HG03175 (cell line): ENCODE data around the gene SPDYE17.
"Not testable (repeated sequence)": the region's sequence is repeated elsewhere in the genome, so short reads cannot be mapped to it uniquely, and the experiment has no call there.

Source experiments
- ATAC-seq: cut with Tn5 transposase; IDR thresholded peaks from one replicate; pipeline ENCODE4 v1.9.1; 2021; ENCODE audit warnings: mild to moderate bottlenecking, moderate library complexity; ENCODE audit not compliant: unreplicated experiment

Gene SPDYE17

DNA sequence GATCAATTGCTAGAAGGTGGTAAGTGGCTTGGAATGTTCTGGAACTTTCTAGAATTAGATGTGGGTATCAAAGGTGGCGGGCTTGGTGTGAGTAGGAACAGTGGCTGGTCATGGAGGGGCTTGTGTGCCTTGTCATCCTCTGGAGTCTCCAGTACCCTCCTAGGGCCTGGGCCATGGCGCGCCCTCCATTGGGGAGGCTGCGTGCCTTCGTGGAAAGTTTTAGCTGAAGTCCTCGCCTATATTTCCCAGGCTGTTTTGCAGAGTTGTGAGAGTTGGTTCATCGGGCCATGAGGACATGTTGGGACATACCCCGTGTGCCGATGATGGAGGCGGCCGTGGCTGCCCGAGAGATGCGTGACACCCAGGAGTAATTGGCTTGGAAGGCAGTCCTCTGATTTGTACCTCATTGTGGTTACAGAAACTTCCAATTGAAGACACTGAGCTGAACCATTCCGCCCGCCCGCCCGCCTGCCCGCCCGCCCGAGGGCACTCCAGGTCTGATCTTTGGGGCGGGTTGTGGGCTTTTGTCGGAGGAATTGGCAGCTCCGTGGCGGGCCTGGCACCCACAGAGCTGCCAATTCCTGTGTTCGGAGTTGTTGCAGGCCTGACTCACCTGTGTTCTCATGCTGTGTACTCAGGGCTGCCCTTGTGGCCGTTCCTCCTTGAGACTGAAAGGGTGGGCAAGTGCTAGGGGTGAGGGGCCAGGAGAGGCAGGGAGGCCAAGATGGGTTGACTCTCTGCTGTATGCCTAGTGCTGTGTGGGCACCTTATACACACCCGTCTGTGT lies 57.2 kb downstream of the SPDYE17 start:
- ATAC-seq = not testable (repeated sequence)

DNA sequence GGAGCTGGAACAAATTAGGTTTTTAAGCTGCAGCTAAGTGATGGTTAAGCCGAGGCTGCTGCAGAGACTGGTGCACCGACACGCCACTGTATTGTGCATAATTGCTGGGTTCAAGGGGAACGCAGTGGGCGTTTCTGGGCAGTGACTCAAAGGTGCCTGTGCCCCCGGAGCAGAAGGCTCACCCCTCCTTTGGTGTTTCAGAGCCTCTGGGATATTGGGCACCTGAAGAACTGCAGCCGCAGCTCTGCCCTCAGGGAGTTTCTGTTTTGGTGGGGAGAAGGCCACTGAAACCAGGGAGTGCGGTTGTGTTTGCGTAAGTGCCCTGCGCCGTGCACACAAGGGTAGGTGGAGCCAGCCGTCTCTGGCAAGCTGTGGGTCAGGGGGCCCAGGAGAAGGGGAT lies 57.8 kb downstream of the SPDYE17 start:
- ATAC-seq = not testable (repeated sequence)

DNA sequence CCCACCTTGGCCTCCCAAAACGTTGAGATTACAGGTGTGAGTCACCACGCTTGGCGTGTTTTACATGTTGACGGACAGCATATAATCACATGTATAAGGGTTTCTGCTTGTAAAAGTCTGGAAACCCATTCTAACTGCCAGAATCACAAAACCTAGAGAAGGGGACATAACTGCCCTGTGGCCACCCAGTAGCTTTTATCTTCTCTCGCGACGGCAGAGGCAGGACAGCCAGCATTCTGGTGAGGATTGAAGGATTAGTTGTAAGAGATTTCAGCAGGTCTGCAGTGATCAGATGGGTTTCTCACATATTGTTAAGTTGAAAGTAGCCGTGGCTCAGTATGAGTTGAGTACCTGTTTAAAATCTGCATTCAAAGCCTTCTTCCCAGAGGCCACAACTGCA lies 59.8 kb downstream of the SPDYE17 start:
- ATAC-seq = not testable (repeated sequence)
